OCI-M2 (cell line): ENCODE results near the gene BSN.

ENCODE experiments used
- DNase-seq: peaks from one replicate; lab custom pipeline; 2025; ENCODE audit not compliant: unreplicated experiment; lab: John Stamatoyannopoulos, UW

BSN gene

GRCh38 chr3:49553692-49554632 lies at the start of gene BSN:
BSN (plus strand) TSS chr3:49554477; CDS start chr3:49554603, 126 bp downstream.
- peak; percentile 25 for DNase-seq

- DNase-seq: no peak
These were observed 47.4 kb upstream of the BSN start for GRCh38 chr3:49506906-49507305.

- no peak for DNase-seq
These were observed 45.2 kb upstream of the BSN start for GRCh38 chr3:49509028-49509561.

GRCh38 chr3:49511639-49512038 lies 42.6 kb upstream of the BSN start:
- DNase-seq: no peak

GRCh38 chr3:49512781-49513355 lies 41.4 kb upstream of the BSN start:
- no peak for DNase-seq

GRCh38 chr3:49513494-49514124 lies 40.7 kb upstream of the BSN start:
- no peak for DNase-seq

GRCh38 chr3:49518016-49518415 lies 36.3 kb upstream of the BSN start:
- no peak for DNase-seq

- DNase-seq: no peak
These were observed 35.8 kb upstream of the BSN start for GRCh38 chr3:49518441-49518840.

- no peak for DNase-seq
These were observed 35.0 kb upstream of the BSN start for GRCh38 chr3:49519296-49519695.

- no peak for DNase-seq
These were observed 34.3 kb upstream of the BSN start for GRCh38 chr3:49519916-49520385.

- no peak for DNase-seq
These were observed 30.2 kb upstream of the BSN start for GRCh38 chr3:49523756-49524747.

GRCh38 chr3:49529567-49529966 lies 24.7 kb upstream of the BSN start:
- no peak for DNase-seq

GRCh38 chr3:49530231-49530630 lies 24.0 kb upstream of the BSN start:
- no peak for DNase-seq

- DNase-seq: no peak
These were observed 23.6 kb upstream of the BSN start for GRCh38 chr3:49530701-49531100.

- DNase-seq: no peak
These were observed 23.1 kb upstream of the BSN start for GRCh38 chr3:49531218-49531617.

GRCh38 chr3:49531715-49532114 lies 22.6 kb upstream of the BSN start:
- DNase-seq: no peak

GRCh38 chr3:49533031-49533430 lies 21.2 kb upstream of the BSN start:
- no peak for DNase-seq

GRCh38 chr3:49533786-49534519 lies 20.3 kb upstream of the BSN start:
- no peak for DNase-seq

- DNase-seq: no peak
These were observed 19.5 kb upstream of the BSN start for GRCh38 chr3:49534581-49535441.
